Uterus (tissue), 2 donors: ENCODE results near the gene EEF2K.

Experiments
- CTCF ChIP-seq, 4 experiments: fragments of 200-600 bp in 2 of 4; fragments of 450-650 bp in 2 of 4; sonication (generic) in 2 of 4; IDR thresholded peaks; one replicate each; pipeline ENCODE4 v1.5.1; 2016 to 2019; ENCODE audit warnings: antibody characterized with exemption in 4 of 4, mild to moderate bottlenecking in 2 of 4, moderate library complexity in 1 of 4
- POLR2A ChIP-seq, 2 donors: fragments of 450-650 bp; IDR thresholded peaks; one replicate each; pipeline ENCODE4 v1.6.1; 2016; ENCODE audit warnings: antibody characterized with exemption in 2 of 2, mild to moderate bottlenecking in 1 of 2, moderate library complexity in 1 of 2

DNA sequence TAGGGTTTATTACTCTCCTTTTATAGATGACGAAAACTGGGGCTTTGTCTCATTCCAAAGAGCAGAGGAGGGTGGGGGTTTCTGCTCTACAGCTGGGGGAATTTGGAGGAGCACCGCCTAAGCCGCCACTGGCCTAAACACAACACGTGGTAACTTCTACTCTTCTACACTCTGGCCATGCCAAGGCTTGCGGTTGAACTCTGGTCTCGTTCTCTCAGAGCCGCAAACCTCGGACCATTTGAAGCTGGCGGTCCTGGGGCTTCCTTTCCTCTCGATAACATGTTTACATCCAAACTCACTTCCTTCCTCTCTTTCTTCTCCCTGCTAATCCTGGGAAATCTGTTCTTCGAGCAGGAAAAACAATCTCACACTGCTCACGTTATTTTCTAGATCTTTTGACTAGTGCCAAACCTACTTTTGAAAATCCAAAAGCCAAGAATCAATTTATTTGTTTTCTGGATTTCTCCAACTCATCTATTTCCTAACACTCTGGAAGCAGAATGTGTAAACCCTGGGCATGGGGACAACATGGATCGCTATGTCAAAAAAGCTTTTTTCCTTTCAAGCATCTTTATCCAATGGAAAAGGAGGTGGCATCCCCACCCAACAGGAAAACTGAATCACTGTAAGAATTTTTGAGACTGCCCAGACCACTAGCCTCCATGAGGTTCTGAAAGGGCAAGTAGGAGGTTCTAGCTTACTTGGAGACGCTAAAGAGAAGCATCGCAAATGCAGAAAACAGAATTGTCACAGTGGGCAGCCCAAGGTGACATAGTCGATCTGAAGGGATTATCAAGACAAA lies 13.6 kb upstream of the EEF2K start:
- TF ChIP-seq CTCF (IDR thresholded peaks at IDR 0.05) (no peak), POLR2A (IDR thresholded peaks at IDR 0.05) (peak; percentile 17 to 32)
